SK-N-SH treated with all-trans-retinoic acid at 6 μM for 48 hours (cell line): Measurements from ENCODE around the gene TRAPPC3.

Source experiments
- ESRRG ChIP-seq: fragments of 250-450 bp; sonication (Bioruptor Pico); IDR thresholded peaks from 2 replicates; pipeline ENCODE4 v1.6.1; 2021; ENCODE audit warnings: mild to moderate bottlenecking
- RARB ChIP-seq: fragments of 250-450 bp; sonication (Bioruptor Pico); IDR thresholded peaks from 2 replicates; pipeline ENCODE4 v1.8.0; 2021; ENCODE audit warnings: mild to moderate bottlenecking, moderate library complexity
- SNAI2 ChIP-seq: fragments of 250-450 bp; sonication (Bioruptor Pico); IDR thresholded peaks from 2 replicates; pipeline ENCODE4 v1.5.0; 2020; ENCODE audit warnings: mild to moderate bottlenecking, moderate library complexity
- TOX ChIP-seq: fragments of 250-450 bp; sonication (Bioruptor Pico); IDR thresholded peaks from 2 replicates; pipeline ENCODE4 v1.8.0; 2021; ENCODE audit warnings: mild to moderate bottlenecking, moderate library complexity, borderline replicate concordance
- ZC3H10 ChIP-seq: fragments of 250-450 bp; sonication (Bioruptor Pico); IDR thresholded peaks from 2 replicates; pipeline ENCODE4 v1.5.1; 2021; ENCODE audit warnings: mild to moderate bottlenecking, moderate library complexity
- ZFP3 ChIP-seq: fragments of 250-450 bp; sonication (Bioruptor Pico); IDR thresholded peaks from 2 replicates; pipeline ENCODE4 v1.5.0; 2020; ENCODE audit warnings: mild to moderate bottlenecking, moderate library complexity
- ZFP30 ChIP-seq: fragments of 450-650 bp; formaldehyde crosslinking; IDR thresholded peaks from 2 replicates; pipeline ENCODE4 v1.5.0; 2022; ENCODE audit warnings: mild to moderate bottlenecking, moderate library complexity
- ZNF70 ChIP-seq: fragments of 450-650 bp; formaldehyde crosslinking; IDR thresholded peaks from 2 replicates; pipeline ENCODE4 v1.5.0; 2020; ENCODE audit warnings: mild to moderate bottlenecking, moderate library complexity
- ZNF8 ChIP-seq: fragments of 450-650 bp; formaldehyde crosslinking; IDR thresholded peaks from 2 replicates; pipeline ENCODE4 v1.5.0; 2020; ENCODE audit warnings: mild to moderate bottlenecking, moderate library complexity
- TF ChIP-seq, protein P1 (sequence below): fragments of 250-450 bp; sonication (Bioruptor Pico); IDR thresholded peaks from 2 replicates; pipeline ENCODE4 v1.8.0; 2020; ENCODE audit warnings: mild to moderate bottlenecking, moderate library complexity, borderline replicate concordance
- TF ChIP-seq, protein P2 (sequence below): fragments of 250-450 bp; sonication (Bioruptor Pico); IDR thresholded peaks from 2 replicates; pipeline ENCODE4 v1.5.1; 2021; ENCODE audit warnings: mild to moderate bottlenecking, moderate library complexity
- TF ChIP-seq, protein P3 (sequence below): fragments of 250-450 bp; sonication (Bioruptor Pico); IDR thresholded peaks from 2 replicates; pipeline ENCODE4 v1.5.1; 2020; ENCODE audit warnings: low read depth, mild to moderate bottlenecking, moderate library complexity

DNA sequence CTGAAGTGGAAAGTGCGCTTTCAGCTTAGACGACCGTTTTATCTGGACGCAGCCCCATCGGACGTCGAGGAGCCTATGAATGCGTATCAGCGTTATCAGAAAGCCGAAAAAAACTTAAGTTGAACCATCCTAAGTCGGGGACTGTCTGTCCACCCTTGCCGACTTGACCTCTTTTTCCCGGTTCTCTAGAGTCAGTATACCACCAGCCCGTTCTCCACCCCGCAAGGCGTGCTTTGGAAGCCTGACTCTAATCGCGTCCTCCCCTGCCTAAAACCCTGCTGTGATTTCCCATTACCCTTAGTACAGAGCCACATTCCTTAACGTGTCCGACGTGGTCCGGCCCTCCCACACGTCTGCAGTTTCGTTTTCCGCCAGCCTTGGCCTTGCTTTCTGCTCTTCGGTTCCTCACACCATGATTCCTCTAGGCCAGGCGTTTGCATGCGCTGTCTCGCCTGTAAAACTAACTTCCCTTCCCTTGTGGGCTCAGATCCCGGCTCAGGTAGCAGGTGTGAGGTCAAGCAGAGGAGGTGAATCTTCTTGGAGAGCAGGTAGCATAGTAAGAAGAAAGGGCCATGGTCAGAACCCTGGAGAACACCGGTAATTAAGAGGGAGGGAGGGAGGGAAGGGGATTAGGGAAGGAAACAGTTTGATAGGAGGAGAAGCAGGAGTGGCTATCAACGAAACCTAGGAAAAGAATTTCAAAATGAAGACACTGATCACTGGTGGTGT, 59.7 kb downstream of the TRAPPC3 start:
- TF ChIP-seq ZC3H10 (CRISPR knock-in tag) (no peak), ZFP3 (CRISPR knock-in tag) (no peak), ZFP30 (CRISPR knock-in tag) (no peak), RARB (CRISPR knock-in tag) (no peak), ZNF70 (CRISPR knock-in tag) (no peak), ZNF8 (CRISPR knock-in tag) (no peak), SNAI2 (CRISPR knock-in tag) (no peak), ESRRG (CRISPR knock-in tag) (no peak), TOX (CRISPR knock-in tag) (no peak)
- TF ChIP-seq, protein P1, sequence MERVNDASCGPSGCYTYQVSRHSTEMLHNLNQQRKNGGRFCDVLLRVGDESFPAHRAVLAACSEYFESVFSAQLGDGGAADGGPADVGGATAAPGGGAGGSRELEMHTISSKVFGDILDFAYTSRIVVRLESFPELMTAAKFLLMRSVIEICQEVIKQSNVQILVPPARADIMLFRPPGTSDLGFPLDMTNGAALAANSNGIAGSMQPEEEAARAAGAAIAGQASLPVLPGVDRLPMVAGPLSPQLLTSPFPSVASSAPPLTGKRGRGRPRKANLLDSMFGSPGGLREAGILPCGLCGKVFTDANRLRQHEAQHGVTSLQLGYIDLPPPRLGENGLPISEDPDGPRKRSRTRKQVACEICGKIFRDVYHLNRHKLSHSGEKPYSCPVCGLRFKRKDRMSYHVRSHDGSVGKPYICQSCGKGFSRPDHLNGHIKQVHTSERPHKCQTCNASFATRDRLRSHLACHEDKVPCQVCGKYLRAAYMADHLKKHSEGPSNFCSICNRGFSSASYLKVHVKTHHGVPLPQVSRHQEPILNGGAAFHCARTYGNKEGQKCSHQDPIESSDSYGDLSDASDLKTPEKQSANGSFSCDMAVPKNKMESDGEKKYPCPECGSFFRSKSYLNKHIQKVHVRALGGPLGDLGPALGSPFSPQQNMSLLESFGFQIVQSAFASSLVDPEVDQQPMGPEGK, result no peak
- TF ChIP-seq, protein P2, sequence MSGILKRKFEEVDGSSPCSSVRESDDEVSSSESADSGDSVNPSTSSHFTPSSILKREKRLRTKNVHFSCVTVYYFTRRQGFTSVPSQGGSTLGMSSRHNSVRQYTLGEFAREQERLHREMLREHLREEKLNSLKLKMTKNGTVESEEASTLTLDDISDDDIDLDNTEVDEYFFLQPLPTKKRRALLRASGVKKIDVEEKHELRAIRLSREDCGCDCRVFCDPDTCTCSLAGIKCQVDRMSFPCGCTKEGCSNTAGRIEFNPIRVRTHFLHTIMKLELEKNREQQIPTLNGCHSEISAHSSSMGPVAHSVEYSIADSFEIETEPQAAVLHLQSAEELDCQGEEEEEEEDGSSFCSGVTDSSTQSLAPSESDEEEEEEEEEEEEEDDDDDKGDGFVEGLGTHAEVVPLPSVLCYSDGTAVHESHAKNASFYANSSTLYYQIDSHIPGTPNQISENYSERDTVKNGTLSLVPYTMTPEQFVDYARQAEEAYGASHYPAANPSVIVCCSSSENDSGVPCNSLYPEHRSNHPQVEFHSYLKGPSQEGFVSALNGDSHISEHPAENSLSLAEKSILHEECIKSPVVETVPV (CRISPR knock-in tag), result no peak
- TF ChIP-seq, protein P3, sequence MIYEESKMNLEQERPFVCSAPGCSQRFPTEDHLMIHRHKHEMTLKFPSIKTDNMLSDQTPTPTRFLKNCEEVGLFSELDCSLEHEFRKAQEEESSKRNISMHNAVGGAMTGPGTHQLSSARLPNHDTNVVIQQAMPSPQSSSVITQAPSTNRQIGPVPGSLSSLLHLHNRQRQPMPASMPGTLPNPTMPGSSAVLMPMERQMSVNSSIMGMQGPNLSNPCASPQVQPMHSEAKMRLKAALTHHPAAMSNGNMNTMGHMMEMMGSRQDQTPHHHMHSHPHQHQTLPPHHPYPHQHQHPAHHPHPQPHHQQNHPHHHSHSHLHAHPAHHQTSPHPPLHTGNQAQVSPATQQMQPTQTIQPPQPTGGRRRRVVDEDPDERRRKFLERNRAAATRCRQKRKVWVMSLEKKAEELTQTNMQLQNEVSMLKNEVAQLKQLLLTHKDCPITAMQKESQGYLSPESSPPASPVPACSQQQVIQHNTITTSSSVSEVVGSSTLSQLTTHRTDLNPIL (CRISPR knock-in tag), result no peak
